ENCODE measurements around the gene CEP126. TPM values are rescaled to one million over a fixed set of nuclear protein-coding genes. Genes with fewer than 3 reads are reported as not detected.

CEP126 gene
- total and polyA plus RNA-seq, 8 donors = 1.1 to 52.5 (median 2.2) TPM

- WGBS, 5 donors = 80 to 94% (median 92%) methylated on average over 6 of the region's 6 CpGs
- Histone ChIP-seq H3K9me3 (no peaks in the 10 kb centered on the region), H3K27me3 (no peaks in the 10 kb centered on the region), H3K27ac (no peak overlapping the region), H3K4me3 (no peak overlapping the region), H3K36me3 (no peaks in the 10 kb centered on the region), H3K4me1 (peaks cover 0 to 17% (median 0%) of the 10 kb centered on the region in 4 donors)
- no peak for TF ChIP-seq POLR2A (IDR thresholded peaks at IDR 0.05)
- TF ChIP-seq, protein P1, sequence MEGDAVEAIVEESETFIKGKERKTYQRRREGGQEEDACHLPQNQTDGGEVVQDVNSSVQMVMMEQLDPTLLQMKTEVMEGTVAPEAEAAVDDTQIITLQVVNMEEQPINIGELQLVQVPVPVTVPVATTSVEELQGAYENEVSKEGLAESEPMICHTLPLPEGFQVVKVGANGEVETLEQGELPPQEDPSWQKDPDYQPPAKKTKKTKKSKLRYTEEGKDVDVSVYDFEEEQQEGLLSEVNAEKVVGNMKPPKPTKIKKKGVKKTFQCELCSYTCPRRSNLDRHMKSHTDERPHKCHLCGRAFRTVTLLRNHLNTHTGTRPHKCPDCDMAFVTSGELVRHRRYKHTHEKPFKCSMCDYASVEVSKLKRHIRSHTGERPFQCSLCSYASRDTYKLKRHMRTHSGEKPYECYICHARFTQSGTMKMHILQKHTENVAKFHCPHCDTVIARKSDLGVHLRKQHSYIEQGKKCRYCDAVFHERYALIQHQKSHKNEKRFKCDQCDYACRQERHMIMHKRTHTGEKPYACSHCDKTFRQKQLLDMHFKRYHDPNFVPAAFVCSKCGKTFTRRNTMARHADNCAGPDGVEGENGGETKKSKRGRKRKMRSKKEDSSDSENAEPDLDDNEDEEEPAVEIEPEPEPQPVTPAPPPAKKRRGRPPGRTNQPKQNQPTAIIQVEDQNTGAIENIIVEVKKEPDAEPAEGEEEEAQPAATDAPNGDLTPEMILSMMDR (IDR thresholded peaks at IDR 0.05) = no peak
- no peak for TF ChIP-seq POLR2AphosphoS5 (IDR thresholded peaks at IDR 0.05)
- TF ChIP-seq EP300 (IDR thresholded peaks at IDR 0.05) = no peak
- DNase-seq = no peak
- intact Hi-C loops (cut with DNase I; ENCODE audit: low total_unique reads) = no loop called here
Measured at GRCh38 chr11:101870510-101870909, 44.3 kb upstream of the CEP126 start.

DNA sequence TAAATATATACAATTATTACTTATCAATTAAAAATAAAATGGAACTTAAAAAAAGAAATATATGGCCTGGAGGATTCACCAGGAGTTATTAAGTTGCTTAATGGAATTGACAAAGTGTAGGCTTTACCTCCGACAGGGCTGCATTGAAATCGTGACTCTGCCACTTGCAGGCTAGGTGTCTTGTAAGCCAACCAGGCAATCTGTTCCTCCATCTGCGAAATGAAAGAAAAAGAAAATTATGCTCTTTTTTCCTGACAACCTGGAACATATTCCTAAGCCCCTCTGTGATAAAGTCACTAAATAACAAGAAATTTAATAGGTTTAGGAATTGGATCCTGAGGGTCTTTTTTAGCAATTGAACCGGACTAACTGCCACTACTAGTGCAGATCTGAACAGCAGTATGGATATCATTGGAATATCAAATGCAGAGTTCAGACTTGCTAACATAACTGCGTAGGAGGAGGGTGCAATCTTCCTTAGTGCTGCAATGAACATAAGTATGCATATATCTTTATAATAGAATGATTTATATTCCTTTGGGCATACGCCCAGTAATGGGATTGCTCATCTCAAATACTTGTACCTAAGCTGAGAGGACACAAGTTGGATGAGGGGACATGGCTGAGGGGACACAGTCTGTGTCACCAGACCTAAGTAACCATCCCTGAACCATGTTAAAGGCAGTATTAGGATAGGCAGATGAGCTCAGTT, 42.5 kb upstream of the CEP126 start:
- no peak overlapping the region for H3K4me3 ChIP-seq
- 85 to 90% (median 88%) methylated on average over 6 of the region's 6 CpGs for WGBS, 5 donors
- H3K27me3 ChIP-seq = no peaks in the 10 kb centered on the region
- H3K9me3 ChIP-seq = no peaks in the 10 kb centered on the region
- no peak overlapping the region for H3K27ac ChIP-seq
- no peak for DNase-seq
- TF ChIP-seq, protein P1 (IDR thresholded peaks at IDR 0.05) = no peak
- no peak for TF ChIP-seq EP300 (IDR thresholded peaks at IDR 0.05)
- TF ChIP-seq POLR2AphosphoS5 (IDR thresholded peaks at IDR 0.05) = no peak
- TF ChIP-seq POLR2A (IDR thresholded peaks at IDR 0.05) = no peak
- H3K4me1 ChIP-seq = peaks cover 0 to 5% (median 0%) of the 10 kb centered on the region in 4 donors
- intact Hi-C loops (cut with DNase I; ENCODE audit: low total_unique reads) = no loop called here
- H3K36me3 ChIP-seq = no peaks in the 10 kb centered on the region

- no peaks in the 10 kb centered on the region for H3K9me3 ChIP-seq
- DNase-seq = peak in 1 of 2 donors; percentile 56
- no peak overlapping the region for H3K27ac ChIP-seq
- no peak for TF ChIP-seq POLR2A (IDR thresholded peaks at IDR 0.05)
- TF ChIP-seq, protein P1 (IDR thresholded peaks at IDR 0.05) = peak in 1 of 7 experiments; percentile 14
- H3K27me3 ChIP-seq = no peaks in the 10 kb centered on the region
- intact Hi-C loops (cut with DNase I; ENCODE audit: low total_unique reads) = no loop called here
- H3K4me3 ChIP-seq = no peak overlapping the region
- 49 to 67% (median 57%) methylated on average over 4 of the region's 4 CpGs for WGBS, 5 donors
- no peaks in the 10 kb centered on the region for H3K36me3 ChIP-seq
- H3K4me1 ChIP-seq = no peaks in the 10 kb centered on the region
Measured at GRCh38 chr11:101880222-101880621, 34.6 kb upstream of the CEP126 start.

DNA sequence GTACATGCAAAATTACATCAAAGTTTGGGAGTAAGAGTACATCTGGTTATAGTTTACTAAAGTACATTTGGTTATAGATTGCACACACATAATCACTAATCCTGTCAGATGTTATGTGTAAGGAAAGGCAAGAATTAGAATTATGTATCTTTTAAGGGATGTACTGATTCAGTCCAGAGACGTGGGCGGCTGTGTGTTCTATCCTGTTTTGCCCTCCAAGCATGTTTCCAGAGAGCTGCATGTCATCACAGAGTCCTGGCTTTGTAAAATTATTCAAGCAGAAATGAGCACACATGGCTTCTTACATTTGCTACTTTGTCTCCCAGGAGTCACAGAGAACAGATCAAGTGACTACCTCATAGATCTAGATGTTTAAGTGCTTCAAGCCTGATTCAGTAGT, 33.2 kb upstream of the CEP126 start:
- H3K9me3 ChIP-seq = no peaks in the 10 kb centered on the region

More for the DNA sequence above, 33.2 kb upstream of the CEP126 start:
- intact Hi-C loops (cut with DNase I; ENCODE audit: low total_unique reads) = no loop called here
- 75 to 90% (median 81%) methylated on average over 2 of the region's 2 CpGs for WGBS, 5 donors
- DNase-seq = no peak
- no peaks in the 10 kb centered on the region for H3K4me1 ChIP-seq
- no peaks in the 10 kb centered on the region for H3K27me3 ChIP-seq
- no peak overlapping the region for H3K4me3 ChIP-seq
- H3K36me3 ChIP-seq = no peaks in the 10 kb centered on the region
- TF ChIP-seq EP300 (IDR thresholded peaks at IDR 0.05) = no peak
- TF ChIP-seq, protein P1 (IDR thresholded peaks at IDR 0.05) = no peak
- no peak for TF ChIP-seq POLR2A (IDR thresholded peaks at IDR 0.05)
- no peak for TF ChIP-seq POLR2AphosphoS5 (IDR thresholded peaks at IDR 0.05)
- no peak overlapping the region for H3K27ac ChIP-seq

Data from stomach (tissue), 9 donors.